Activated gamma-delta T cell treated with anti-CD3 and anti-CD28 coated beads, Interleukin-2, amount 50 U/mL, for 16 hours (primary cell): Measurements from ENCODE around the gene LMAN2L.
"Not testable (repeated sequence)": the region's sequence is repeated elsewhere in the genome, so short reads cannot be mapped to it uniquely, and the experiment has no call there.

Experiments
- DNase-seq: peaks from one replicate; pipeline ENCODE4 v3.0.0-alpha.2; 2020; ENCODE audit warnings: low read depth

LMAN2L gene

DNA sequence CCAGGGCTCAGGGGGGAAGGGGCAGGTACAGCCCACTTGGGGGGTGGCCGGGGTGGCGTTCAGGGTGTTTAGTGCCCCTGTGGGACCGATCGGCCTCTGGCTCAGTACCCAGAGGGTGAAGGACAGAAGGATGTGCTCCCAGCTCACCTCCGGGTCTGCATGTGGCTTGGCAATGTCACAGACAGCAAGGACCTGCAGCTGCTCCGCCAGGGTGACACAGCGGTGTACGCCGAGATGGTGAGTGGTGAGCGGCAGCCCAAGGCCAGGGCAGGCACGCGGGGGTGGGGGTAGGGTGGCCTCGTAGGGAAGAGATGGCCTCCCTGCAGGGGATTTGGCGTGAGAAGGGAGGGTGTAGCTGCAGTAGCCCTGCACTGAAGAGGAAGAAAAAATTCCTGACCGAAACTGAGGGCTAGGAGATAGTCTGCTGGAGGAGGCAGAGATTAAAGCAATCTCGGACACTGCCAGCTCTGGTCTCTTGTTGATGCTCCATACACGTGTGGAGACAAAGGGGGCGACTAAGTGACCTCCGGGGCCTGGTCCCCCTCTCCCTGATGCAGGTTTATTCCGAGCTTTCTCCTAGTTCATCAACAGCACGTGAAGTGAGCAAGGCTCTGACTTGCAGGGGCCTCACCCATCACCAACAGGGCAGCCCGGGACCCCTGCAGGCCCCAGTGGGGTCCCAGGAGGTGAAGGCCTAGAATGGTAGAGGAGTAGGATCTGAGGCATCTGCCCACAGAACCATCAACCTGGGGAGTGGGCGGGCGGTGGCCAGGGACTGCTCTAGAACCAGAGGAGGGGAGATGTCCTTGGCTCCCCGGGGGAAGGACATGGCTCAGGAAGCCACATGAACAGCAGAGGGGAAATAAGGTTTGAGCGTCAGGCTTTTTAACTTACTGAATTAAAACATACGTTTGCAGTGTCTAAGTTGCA is 51.9 kb downstream of the LMAN2L start:
- DNase-seq: no peak

DNA sequence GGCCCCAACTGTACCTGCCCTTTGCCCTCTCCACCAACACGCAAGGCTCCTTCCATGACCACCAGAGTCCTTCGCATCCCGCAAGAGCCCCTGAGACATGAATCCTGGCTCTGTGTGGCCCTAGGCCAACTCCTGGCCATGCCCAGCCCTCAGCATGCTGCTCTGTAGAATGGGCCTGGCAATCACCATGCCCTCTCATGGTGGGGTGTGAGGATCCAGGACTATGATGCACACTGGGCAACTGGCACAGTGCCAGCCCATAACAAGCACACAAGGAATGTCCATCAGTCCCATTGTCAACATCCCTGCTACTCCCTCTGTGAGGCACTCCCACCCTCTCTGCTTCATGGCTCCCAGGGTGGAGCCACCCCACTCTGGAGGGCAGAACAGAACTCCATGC is 52.6 kb downstream of the LMAN2L start:
- no peak for DNase-seq

DNA sequence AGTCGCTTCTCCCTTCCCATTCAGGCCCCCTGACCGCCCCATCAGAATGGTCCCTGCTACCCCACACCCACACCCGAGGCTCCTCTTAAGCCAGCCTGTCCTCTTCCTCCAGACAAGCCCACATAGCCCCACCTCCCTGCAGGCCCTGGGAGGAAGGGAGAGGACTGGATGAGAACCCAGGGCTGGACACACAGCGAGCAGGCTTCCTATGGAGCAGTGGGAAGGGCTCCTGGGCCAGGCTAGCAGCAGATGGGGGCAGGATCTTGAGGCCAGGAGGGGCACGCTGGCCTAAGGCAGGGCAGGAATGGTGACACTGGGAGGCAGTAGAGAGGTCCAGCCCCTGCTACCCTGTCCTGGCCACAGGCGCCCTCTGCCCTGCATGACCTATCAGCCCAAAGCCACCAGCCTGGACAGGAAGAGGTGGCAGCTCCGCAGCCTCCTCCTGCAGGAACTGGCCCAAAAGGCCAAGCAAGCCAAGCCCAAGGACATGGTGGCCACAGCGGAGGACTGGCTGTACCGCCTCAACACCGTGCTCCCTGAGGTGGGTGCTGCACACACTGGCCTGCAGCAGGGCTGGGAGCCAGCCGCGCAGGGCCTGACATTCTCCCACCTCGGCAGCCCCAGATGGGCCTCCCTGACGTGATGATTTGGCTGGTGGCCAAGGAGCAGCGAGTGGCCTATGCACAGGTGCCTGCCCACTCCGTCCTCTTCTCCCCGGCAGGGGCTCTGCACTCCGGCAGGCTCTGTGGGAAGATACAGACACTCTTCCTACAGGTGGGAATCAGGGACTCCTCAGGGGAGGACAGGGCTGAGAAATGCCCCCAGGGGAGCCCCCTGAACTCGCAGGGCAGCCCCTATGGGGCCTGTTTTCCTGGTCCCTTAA is 54.0 kb downstream of the LMAN2L start:
- DNase-seq: no peak

- DNase-seq: no peak
Observed at GRCh38 chr2:96684883-96685576, 54.8 kb downstream of the LMAN2L start.

- no peak for DNase-seq
Observed at GRCh38 chr2:96683972-96684820, 55.7 kb downstream of the LMAN2L start.

DNA sequence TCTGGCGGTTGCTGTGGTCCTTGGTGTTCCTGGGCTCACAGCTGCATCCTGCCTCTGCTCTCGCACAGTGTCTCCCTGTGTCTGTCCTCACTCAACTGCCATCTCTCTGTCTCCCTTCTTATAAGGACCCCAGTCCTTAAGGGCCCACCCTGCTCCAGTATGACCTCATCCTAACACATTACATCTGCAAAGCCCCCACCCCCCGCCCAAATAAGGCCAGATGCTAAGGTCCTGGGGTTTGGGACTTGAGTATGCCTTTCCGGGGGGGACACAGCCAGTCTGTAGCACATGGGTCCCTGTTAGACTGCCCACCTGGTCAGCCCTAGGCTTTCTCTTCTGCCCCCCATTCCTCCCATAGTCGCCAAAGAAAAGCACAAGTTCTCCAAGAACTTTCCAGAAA is 56.6 kb downstream of the LMAN2L start:
- DNase-seq: no peak

DNA sequence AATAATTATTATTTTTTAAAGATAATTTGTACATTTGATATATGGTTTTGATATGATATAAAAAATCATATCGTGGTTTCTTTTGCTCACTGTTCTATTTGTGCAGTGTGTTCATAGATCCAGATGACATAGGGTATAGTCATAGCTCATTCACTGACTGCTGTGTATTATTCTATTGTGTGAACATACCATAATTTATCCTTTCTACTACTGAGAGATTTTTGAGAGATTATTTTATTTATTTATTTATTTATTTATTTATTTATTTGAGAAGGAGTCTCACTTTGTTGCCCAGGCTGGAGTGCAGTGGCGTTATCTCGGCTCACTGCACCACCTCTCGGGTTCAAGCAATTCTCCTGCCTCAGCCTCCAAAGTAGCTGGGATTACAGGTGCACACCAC is 58.3 kb downstream of the LMAN2L start:
- no peak for DNase-seq

DNA sequence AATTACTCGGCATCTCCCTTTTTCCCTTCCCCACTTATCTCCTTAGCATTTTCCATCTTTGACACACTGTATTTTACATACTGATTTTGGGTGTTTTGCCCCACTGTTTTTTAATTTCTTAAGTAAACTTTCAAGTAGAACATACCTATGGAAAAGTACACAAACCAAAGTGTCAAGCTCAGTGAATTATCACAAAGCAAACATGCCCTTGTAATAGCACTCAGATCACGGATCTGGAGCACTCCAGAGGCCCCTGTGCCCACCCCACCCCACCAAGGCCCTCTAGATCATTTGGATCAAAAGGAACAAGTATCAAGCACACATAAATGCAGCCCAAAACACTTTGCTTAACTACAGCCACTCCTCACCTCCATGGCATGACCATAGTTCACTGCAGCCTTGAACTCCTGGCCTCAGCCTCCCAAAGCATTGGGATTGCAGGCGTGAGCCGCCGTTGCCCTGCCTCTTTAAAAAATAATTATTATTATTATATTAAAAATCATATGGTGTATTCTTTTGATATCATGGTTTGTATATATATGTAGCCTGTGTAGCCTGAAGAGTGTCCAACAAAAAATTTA is 59.2 kb downstream of the LMAN2L start:
- no peak for DNase-seq

- no peak for DNase-seq
Observed at GRCh38 chr2:96679848-96680247, 60.0 kb downstream of the LMAN2L start.

- no peak for DNase-seq
Observed at GRCh38 chr2:96669539-96670215, 70.2 kb downstream of the LMAN2L start.

GRCh38 chr2:96668771-96669170 is 71.1 kb downstream of the LMAN2L start:
- DNase-seq: no peak

GRCh38 chr2:96665717-96666116 is 74.1 kb downstream of the LMAN2L start:
- DNase-seq: not testable (repeated sequence)

- DNase-seq: no peak
Observed at GRCh38 chr2:96665083-96665569, 74.7 kb downstream of the LMAN2L start.

DNA sequence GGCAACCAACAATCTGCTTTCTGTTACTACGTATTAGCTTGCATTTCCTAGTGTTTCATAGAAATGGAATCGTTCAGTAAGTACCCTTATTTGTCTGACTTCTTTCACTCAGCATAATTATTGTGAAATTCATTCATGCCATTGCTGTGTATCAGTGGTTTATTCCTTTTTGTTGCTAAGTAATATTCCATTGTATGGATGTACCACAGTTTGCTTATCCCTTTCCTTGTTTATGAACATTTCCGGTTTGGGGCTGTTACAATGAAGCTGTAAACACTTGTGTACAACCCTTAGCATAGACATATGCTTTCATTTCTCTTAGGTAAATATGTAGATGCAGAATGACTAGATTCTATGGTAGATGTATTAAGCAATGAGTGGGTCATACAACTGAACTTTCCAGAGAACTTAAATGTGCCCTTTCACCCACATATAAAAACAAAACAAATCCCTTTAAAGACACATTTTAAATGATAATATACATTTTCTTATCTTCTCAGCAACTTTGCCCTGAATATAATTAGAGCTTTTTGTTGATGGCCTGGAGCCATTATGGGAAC is 75.4 kb downstream of the LMAN2L start:
- no peak for DNase-seq

DNA sequence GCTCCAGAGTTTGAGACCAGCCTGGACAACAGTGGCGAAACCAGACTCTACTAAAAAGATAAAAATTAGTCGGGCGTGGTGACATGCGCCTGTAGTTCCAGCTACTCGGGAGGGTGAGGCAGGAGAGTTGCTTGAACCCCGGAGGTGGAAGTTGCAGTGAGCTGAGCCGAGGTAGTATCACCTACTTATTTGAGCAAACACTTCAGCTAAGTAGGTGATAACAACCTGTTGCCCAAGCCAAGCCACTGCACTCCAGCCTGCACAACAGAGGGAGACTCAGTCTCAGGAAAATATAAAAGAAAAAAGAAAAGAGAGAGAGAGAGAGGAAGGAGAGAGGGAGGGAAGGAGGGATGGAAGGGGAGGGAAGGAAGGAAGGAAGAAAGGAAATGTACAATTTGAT is 76.0 kb downstream of the LMAN2L start:
- no peak for DNase-seq

GRCh38 chr2:96663177-96663576 is 76.7 kb downstream of the LMAN2L start:
- no peak for DNase-seq

DNA sequence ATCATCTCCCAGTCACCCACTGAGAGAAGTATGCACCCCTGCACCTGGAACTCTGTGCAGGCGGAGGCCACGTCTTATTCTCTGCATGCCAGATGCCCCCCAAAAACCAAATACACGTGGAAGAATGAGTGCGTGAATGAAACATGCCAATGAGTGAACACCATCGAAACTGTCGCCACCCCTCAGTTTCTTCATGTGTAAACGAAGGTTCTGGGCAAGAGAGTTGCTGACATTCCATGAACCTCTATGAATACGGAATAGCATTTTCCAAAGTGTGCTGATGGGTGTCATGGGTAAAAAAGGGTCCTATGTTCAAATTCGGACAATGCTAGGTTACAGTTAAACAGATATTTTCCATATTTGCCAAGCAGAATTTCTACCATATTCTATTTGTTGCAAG is 77.5 kb downstream of the LMAN2L start:
- no peak for DNase-seq

GRCh38 chr2:96661324-96661723 is 78.5 kb downstream of the LMAN2L start:
- no peak for DNase-seq

GRCh38 chr2:96656540-96656939 is 83.3 kb downstream of the LMAN2L start:
- DNase-seq: no peak
